Stomach (tissue), 9 donors: Measurements from ENCODE around the gene PPP4R4. TPM values are rescaled to one million over a fixed set of nuclear protein-coding genes. Genes with fewer than 3 reads are reported as not detected.

Experiments used
- DNase-seq, 2 donors: peaks; one replicate each; pipeline versions ENCODE4 v3.0.0 to v3.0.0-alpha.2; 2013 to 2019
- H3K27ac ChIP-seq, 5 donors: fragments of 200-600 bp in 4 of 5; sonication (generic) in 4 of 5; one replicate each; pipeline ENCODE4 v1.5.1; 2013 to 2019; ENCODE audit warnings: mild to moderate bottlenecking in 1 of 5, moderate library complexity in 1 of 5
- H3K27me3 ChIP-seq, 3 donors: fragments of 200-600 bp; sonication (generic); one replicate each; pipeline ENCODE4 v1.5.1; 2017 to 2019; ENCODE audit warnings: mixed run types in 1 of 3
- H3K36me3 ChIP-seq, 4 donors: fragments of 200-600 bp; sonication (generic); 1 replicate in 3 of 4; 2 replicates in 1 of 4; pipeline ENCODE4 v1.5.1; 2016 to 2019
- H3K4me1 ChIP-seq, 4 donors: fragments of 200-600 bp; sonication (generic); one replicate each; pipeline ENCODE4 v1.5.1; 2016 to 2019
- H3K4me3 ChIP-seq, 4 donors: fragments of 200-600 bp; sonication (generic) in 3 of 4; one replicate each; pipeline ENCODE4 v1.5.1; 2016 to 2019; ENCODE audit warnings: mild to moderate bottlenecking in 1 of 4
- H3K9me3 ChIP-seq, 4 donors: fragments of 200-600 bp; sonication (generic); one replicate each; pipeline ENCODE4 v1.5.1; 2016 to 2019
- EP300 ChIP-seq: sonication (generic); formaldehyde crosslinking; IDR thresholded peaks from one replicate; pipeline ENCODE4 v1.6.1; 2017; ENCODE audit warnings: antibody characterized with exemption
- POLR2A ChIP-seq, 4 donors: fragments of 450-650 bp; IDR thresholded peaks; one replicate each; pipeline ENCODE4 v1.6.1; 2016; ENCODE audit warnings: antibody characterized with exemption in 4 of 4, control low read depth in 2 of 4, mild to moderate bottlenecking in 1 of 4, moderate library complexity in 1 of 4
- POLR2AphosphoS5 ChIP-seq, 3 donors: sonication (generic); formaldehyde crosslinking; IDR thresholded peaks; one replicate each; pipeline ENCODE4 v1.6.1; 2016; ENCODE audit warnings: antibody characterized with exemption in 3 of 3
- WGBS, 5 donors: extraction: QIAGEN DNeasy Blood & Tissue Kit in 3 of 5; methylation state at CpG; one replicate each; pipeline versions ENCODE4 v1.1.5 to v1.1.7; 2013 to 2018; 5-methylcytosine and 5-hydroxymethylcytosine counted together
- intact Hi-C: fragments of 100-400 bp; cut with DNase I; formaldehyde crosslinking; loops from one replicate; pipeline ENCODE4 v1.15.1; 2023; ENCODE audit warnings: low total_unique reads
- polyA plus RNA-seq, 3 donors: library from polyadenylated mRNA; stranded (reverse); fragments of 200-250 nt; gene quantifications; one replicate each; pipeline ENCODE4 v1.2.3, GENCODE V29; 2013
- total RNA-seq, 5 donors: library from RNA; depleted of rRNA; stranded (reverse); fragments of >200 nt; gene quantifications; one replicate each; pipeline versions ENCODE4 v1.1.0 to v1.2.3, GENCODE V29; 2014 to 2016
- TF ChIP-seq, protein P1 (sequence below), 7 experiments: fragments of 450-650 bp in 4 of 7; fragments of 200-600 bp in 3 of 7; sonication (generic) in 3 of 7; IDR thresholded peaks; one replicate each; pipeline ENCODE4 v1.5.1; 2016 to 2019; ENCODE audit warnings: antibody characterized with exemption in 7 of 7, control low read depth in 2 of 7, mild to moderate bottlenecking in 1 of 7
- donor health status: healthy with polysubstance abuse.
- donor health status: Bipolar disorder and iron deficiency.
- donor health status: healthy.

PPP4R4 gene
- total and polyA plus RNA-seq, 8 donors: under 0.01 to 11.7 (median 0.50) TPM; not detected in 1

DNA sequence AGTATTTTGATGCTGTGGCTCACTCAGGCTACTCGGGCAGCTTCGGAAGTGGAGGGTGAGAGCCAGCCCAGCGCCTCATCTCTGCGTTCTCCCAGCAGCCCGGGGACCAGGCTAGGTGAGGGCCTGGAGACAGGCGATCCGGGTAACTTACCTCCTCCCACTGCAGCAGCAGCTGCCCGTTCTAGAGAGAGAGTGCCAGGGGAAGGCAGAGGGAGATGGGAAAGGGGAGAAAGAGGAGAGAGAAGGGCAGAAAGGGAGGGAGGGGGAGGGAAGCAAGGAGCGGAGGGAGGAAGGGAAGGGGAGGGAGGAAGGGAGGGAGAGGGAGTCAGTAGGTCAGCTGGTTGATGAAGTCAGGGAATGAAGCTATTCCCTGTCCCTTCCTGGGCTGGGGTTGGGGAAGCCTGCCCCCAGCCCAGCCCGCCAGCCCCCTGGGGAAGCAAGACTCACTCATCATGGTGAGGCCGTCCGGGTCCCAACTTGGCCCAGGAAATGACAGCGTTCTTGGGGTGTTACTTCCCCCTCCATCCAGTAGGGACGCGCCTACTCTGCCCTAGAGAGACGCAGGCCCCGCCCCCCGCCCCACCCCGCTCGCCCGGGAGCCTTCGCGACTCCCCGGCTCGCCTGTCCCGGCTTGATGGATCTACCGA, 44.9 kb upstream of the PPP4R4 start, which contains the start of gene IFI27L2:
TSS of gene IFI27L2 (minus strand) at position 494 of the 647 bp plus-strand sequence. CDS start at position 454, 40 bp downstream.
- Histone ChIP-seq H3K27me3 (peaks cover 0 to 13% (median 0%) of the 10 kb centered on the region in 3 donors), H3K9me3 (no peaks in the 10 kb centered on the region), H3K4me1 (peaks cover 7 to 25% (median 15%) of the 10 kb centered on the region in 4 donors), H3K27ac (peak within 1 kb of the TSS; percentile 43 to 88 (median 75)), H3K4me3 (peak within 1 kb of the TSS; percentile 48 to 58 (median 53)), H3K36me3 (peaks cover 0 to 25% (median 5%) of the 10 kb centered on the region in 4 donors)
- intact Hi-C loops: no loop called here
- TF ChIP-seq POLR2AphosphoS5 (IDR thresholded peaks at IDR 0.05) (peak in 2 of 3 donors; percentile 20 to 39), POLR2A (IDR thresholded peaks at IDR 0.05) (no peak)
- TF ChIP-seq, protein P1, sequence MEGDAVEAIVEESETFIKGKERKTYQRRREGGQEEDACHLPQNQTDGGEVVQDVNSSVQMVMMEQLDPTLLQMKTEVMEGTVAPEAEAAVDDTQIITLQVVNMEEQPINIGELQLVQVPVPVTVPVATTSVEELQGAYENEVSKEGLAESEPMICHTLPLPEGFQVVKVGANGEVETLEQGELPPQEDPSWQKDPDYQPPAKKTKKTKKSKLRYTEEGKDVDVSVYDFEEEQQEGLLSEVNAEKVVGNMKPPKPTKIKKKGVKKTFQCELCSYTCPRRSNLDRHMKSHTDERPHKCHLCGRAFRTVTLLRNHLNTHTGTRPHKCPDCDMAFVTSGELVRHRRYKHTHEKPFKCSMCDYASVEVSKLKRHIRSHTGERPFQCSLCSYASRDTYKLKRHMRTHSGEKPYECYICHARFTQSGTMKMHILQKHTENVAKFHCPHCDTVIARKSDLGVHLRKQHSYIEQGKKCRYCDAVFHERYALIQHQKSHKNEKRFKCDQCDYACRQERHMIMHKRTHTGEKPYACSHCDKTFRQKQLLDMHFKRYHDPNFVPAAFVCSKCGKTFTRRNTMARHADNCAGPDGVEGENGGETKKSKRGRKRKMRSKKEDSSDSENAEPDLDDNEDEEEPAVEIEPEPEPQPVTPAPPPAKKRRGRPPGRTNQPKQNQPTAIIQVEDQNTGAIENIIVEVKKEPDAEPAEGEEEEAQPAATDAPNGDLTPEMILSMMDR (IDR thresholded peaks at IDR 0.05): peak in 3 of 7 experiments; percentile 23 to 47 (median 27)
- WGBS, 5 donors: 1 to 3% (median 2%) methylated on average over 23 to 27 of the region's 27 CpGs
- DNase-seq: peak; percentile 67 to 95

DNA sequence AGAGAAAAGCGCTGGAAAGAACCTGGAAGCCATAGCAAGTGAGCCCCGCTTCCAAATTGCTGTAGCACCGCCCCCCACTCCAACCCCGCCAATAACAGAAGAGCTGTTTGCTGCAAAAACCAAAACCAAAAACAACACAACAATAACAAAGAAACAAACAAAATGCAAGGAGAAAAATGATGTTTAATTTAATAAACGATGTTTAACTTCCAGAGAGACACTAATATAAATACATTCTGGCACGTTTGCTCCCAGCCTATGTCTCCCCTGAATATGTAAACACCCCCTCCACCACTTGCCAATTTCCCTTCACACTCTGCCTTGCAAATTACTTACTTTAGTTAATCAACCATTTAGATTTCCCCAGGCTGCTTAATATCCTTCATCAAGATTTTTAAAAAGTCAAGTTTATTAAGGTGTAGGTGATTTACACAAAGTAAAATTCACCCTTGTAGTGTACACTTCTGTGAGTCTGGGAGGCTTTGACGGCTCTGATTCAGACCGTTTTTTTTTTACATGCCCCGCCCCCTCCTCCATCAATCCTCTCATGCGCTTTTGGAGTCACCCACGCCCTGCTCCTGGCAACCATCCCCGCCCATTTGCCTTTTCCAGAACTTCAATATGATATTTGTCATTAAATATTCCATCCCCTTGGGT, 44.2 kb upstream of the PPP4R4 start:
- 0 to 1% (median 1%) methylated on average over 12 of the region's 12 CpGs for WGBS, 5 donors
- TF ChIP-seq, protein P1 (IDR thresholded peaks at IDR 0.05): no peak
- TF ChIP-seq POLR2A (IDR thresholded peaks at IDR 0.05) (no peak), EP300 (no peak), POLR2AphosphoS5 (IDR thresholded peaks at IDR 0.05) (no peak)
- Histone ChIP-seq H3K36me3 (peaks cover 0 to 25% (median 5%) of the 10 kb centered on the region in 4 donors), H3K4me3 (peak overlapping the region; percentile 48 to 58 (median 53)), H3K4me1 (peaks cover 7 to 25% (median 15%) of the 10 kb centered on the region in 4 donors), H3K27ac (peak overlapping the region; percentile 43 to 88 (median 75)), H3K9me3 (no peaks in the 10 kb centered on the region), H3K27me3 (peaks cover 0 to 13% (median 0%) of the 10 kb centered on the region in 3 donors)
- peak in 1 of 2 donors; percentile 84 for DNase-seq
- intact Hi-C loops: no loop called here

DNA sequence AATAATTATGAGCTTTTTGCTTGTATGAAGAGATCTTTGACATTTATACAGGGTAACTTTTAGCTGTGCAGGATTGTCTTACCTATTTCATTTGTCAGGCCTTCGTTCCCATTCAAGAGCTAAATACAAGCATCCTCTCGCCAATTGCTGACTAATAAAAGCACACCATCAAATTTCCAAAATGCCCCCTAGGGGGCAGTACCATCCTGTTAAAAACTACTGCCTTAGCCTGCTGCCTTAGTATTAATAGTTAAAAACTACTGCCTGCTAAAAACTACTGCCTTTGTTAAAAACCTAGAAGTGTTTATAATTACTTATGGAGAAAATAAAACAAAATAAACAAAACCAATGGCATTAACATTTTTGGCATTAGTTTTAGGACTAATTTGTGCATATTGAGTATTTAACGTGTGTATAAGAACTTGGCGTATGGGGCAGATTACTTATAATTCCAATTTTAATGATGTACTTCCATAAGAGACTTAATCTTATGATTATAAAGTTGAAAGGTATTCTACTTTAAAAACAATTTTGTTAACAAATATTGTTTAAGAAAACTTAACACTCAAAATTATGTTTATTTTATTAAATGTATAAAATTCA, 41.7 kb upstream of the PPP4R4 start:
- TF ChIP-seq, protein P1 (IDR thresholded peaks at IDR 0.05): peak in 5 of 7 experiments; percentile 24 to 88 (median 68)
- no peak for TF ChIP-seq POLR2AphosphoS5 (IDR thresholded peaks at IDR 0.05)
- H3K27me3 ChIP-seq: peaks cover 0 to 13% (median 0%) of the 10 kb centered on the region in 3 donors
- H3K4me3 ChIP-seq: no peak overlapping the region
- intact Hi-C loops: no loop called here
- no peak overlapping the region for H3K27ac ChIP-seq
- peak; percentile 66 to 87 for DNase-seq
- peaks cover 7 to 31% (median 18%) of the 10 kb centered on the region in 4 donors for H3K4me1 ChIP-seq
- H3K36me3 ChIP-seq: peaks cover 0 to 6% (median 2%) of the 10 kb centered on the region in 4 donors
- peaks cover 0 to 7% (median 3%) of the 10 kb centered on the region in 4 donors for H3K9me3 ChIP-seq
- whole genome bisulfite sequencing, 5 donors: 37 to 46% (median 43%) methylated on average over 4 of the region's 4 CpGs

DNA sequence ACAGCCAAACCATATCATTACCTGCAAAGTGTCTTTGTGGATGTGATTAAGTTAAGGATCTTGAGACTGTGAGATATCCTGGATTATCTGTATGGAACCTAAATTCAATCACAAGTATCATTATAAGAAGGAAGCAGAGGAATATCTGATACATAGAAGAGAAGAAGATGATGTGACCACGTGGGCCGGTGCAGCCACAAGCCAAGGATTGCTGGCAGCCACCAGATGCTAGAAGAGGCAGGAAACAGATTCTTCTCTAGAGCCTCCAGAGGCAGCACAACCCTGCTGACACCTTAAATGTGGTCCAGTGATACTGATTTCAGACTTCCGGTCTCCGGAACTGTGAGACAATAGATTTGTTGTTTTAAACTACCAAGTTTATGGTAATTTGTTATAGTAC, 38.6 kb upstream of the PPP4R4 start:
- Histone ChIP-seq H3K27me3 (peaks cover 0 to 16% (median 0%) of the 10 kb centered on the region in 3 donors), H3K4me1 (peaks cover 0 to 7% (median 3%) of the 10 kb centered on the region in 4 donors), H3K4me3 (no peak overlapping the region), H3K36me3 (no peaks in the 10 kb centered on the region), H3K27ac (no peak overlapping the region), H3K9me3 (peaks cover 0 to 7% (median 3%) of the 10 kb centered on the region in 4 donors)
- intact Hi-C loops: loop anchor here (5.0 kb wide), 1 partner anchor 103 kb away; no protein-coding TSS in a partner anchor
- no peak for TF ChIP-seq EP300
- no peak for DNase-seq
- 68 to 87% (median 75%) methylated on average over 4 of the region's 4 CpGs for WGBS, 5 donors
